HL-60 (cell line): ENCODE measurements around the gene MVB12A.

Source experiments
- DNase-seq, 2 experiments: peaks; one replicate each; pipeline ENCODE4 v3.0.0-alpha.2; 2010 to 2020; ENCODE audit warnings: low read depth in 1 of 2, low spot score in 1 of 2
- H3K27ac ChIP-seq: fragments of 250-450 bp; sonication (Bioruptor Pico); replicated peaks from 2 replicates; pipeline ENCODE4 v1.5.1; 2020; ENCODE audit warnings: mild to moderate bottlenecking, moderate library complexity
- H3K27me3 ChIP-seq: fragments of 250-450 bp; sonication (Bioruptor Pico); 2 replicates; pipeline ENCODE4 v1.5.1; 2021; ENCODE audit warnings: mild to moderate bottlenecking, moderate library complexity; ENCODE audit not compliant: insufficient read depth, poor library complexity, severe bottlenecking
- H3K4me3 ChIP-seq: replicated peaks from 2 replicates; pipeline ENCODE4 v1.5.1; 2011; ENCODE audit warnings: mild to moderate bottlenecking, control low read depth, low read length; ENCODE audit not compliant: insufficient read depth
- GABPA ChIP-seq: IDR thresholded peaks from 2 replicates; pipeline ENCODE4 v1.6.1; 2012; ENCODE audit warnings: low read depth
- POLR2AphosphoS5 ChIP-seq: IDR thresholded peaks from 2 replicates; pipeline ENCODE4 v1.6.1; 2012; ENCODE audit warnings: low read depth
- SPI1 ChIP-seq: IDR thresholded peaks from 2 replicates; pipeline ENCODE4 v1.6.1; 2012; ENCODE audit warnings: low read depth, mild to moderate bottlenecking, borderline replicate concordance
- TF ChIP-seq, protein P1 (sequence below): IDR thresholded peaks from one replicate; pipeline ENCODE4 v1.5.1; 2011; ENCODE audit warnings: low read length, control low read depth, inconsistent platforms; ENCODE audit not compliant: insufficient read depth
- TF ChIP-seq, protein P2 (sequence below): IDR thresholded peaks from 2 replicates; pipeline ENCODE4 v1.6.1; 2012; ENCODE audit warnings: low read depth; ENCODE audit not compliant: insufficient replicate concordance

MVB12A gene

DNA sequence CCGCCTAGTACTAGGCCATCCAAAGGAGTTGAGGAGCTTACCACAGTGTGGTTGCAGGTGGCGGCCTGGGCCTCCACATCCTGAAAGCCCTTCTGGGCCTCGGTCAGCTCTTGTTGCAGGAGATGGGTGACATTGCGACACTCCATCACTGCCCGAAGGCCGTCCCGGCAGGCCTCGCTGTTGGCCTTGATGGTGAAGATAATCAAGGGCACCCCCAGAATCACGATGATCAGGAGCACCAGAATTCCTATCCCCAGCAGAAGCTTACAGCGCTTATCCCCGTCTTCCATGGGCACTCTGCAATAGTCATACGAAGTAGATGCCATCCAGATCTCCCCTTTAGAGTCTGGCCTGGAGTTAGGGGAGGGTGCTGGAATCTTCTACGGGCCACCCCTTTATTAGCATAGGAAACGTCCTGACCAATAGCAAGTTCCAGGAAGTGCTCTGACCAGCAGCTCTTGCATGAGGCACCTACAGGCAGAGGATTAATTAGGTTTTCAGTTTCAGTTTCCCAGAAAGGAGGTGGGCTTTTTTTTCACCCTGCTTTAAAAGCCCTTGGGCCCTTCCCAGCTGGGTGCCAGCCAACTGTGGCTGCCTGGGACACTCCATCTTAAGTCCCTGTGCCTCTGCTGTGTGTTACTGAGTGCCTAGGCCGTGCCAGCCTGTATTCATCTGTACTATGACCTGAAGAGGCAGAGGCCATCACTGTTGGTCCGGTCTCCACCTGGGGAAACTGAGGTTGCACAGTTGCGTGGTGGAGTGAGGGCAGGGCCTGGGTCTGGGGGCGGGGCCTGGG, 14.4 kb upstream of the MVB12A start, which contains the start of gene BST2:
Gene BST2 (minus strand): TSS at position 381 of the 796 bp plus-strand sequence. CDS start 55 bp downstream, at position 326.
- peak within 1 kb of the TSS; percentile 77 for H3K27ac ChIP-seq
- peak; percentile 74 to 82 for DNase-seq
- H3K4me3 ChIP-seq, result peak within 1 kb of the TSS; percentile 69
- TF ChIP-seq SPI1 (peak; percentile 28; the same call in 1 of the 2 replicates), GABPA (no peak)
- TF ChIP-seq, protein P1, sequence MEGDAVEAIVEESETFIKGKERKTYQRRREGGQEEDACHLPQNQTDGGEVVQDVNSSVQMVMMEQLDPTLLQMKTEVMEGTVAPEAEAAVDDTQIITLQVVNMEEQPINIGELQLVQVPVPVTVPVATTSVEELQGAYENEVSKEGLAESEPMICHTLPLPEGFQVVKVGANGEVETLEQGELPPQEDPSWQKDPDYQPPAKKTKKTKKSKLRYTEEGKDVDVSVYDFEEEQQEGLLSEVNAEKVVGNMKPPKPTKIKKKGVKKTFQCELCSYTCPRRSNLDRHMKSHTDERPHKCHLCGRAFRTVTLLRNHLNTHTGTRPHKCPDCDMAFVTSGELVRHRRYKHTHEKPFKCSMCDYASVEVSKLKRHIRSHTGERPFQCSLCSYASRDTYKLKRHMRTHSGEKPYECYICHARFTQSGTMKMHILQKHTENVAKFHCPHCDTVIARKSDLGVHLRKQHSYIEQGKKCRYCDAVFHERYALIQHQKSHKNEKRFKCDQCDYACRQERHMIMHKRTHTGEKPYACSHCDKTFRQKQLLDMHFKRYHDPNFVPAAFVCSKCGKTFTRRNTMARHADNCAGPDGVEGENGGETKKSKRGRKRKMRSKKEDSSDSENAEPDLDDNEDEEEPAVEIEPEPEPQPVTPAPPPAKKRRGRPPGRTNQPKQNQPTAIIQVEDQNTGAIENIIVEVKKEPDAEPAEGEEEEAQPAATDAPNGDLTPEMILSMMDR, result no peak
- TF ChIP-seq, protein P2, sequence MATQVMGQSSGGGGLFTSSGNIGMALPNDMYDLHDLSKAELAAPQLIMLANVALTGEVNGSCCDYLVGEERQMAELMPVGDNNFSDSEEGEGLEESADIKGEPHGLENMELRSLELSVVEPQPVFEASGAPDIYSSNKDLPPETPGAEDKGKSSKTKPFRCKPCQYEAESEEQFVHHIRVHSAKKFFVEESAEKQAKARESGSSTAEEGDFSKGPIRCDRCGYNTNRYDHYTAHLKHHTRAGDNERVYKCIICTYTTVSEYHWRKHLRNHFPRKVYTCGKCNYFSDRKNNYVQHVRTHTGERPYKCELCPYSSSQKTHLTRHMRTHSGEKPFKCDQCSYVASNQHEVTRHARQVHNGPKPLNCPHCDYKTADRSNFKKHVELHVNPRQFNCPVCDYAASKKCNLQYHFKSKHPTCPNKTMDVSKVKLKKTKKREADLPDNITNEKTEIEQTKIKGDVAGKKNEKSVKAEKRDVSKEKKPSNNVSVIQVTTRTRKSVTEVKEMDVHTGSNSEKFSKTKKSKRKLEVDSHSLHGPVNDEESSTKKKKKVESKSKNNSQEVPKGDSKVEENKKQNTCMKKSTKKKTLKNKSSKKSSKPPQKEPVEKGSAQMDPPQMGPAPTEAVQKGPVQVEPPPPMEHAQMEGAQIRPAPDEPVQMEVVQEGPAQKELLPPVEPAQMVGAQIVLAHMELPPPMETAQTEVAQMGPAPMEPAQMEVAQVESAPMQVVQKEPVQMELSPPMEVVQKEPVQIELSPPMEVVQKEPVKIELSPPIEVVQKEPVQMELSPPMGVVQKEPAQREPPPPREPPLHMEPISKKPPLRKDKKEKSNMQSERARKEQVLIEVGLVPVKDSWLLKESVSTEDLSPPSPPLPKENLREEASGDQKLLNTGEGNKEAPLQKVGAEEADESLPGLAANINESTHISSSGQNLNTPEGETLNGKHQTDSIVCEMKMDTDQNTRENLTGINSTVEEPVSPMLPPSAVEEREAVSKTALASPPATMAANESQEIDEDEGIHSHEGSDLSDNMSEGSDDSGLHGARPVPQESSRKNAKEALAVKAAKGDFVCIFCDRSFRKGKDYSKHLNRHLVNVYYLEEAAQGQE, result no peak
- H3K27me3 ChIP-seq, result no peaks in the 10 kb centered on the region

DNA sequence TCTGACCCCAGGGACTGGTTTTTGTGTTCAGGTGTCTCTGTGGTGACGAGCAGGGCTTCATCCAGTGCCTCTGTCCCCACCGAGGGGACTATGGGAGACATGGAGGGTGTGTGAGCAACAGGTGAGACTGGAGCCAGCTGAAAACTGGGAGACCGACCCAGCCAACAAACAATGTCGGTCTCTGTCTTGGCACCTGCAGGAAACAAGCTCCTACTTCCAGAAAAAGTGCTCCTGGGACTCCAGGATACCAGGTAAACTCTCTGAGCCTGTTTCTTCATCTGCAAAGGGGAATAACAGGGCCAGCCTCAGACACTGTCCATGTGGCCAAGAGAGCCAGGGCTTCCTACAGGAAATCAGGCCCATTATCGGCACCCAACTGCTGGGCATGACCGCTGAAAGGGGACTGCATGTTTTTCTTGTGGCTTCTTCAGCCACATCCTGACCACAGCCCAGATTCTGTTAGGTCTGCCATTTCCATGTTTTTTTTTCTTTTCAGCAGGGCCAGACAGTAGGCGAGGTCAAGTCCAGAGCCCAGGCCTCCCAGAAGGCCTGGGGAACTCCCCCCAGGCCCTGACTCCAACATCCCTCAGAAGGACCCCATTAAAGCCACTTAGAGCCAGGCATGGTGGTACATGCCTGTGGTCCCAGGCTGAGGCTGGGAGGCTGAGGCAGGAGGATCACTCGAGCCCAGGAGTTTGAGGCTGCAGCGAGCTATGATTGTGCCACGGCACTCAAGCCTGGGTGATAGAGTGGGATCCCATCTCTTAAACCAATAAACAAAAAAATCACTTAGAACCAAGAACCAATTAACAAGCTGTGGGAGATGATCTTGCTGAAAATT, 13.6 kb upstream of the MVB12A start:
- H3K4me3 ChIP-seq, result peak overlapping the region; percentile 69
- H3K27ac ChIP-seq, result peak overlapping the region; percentile 77
- TF ChIP-seq POLR2AphosphoS5 (no peak), GABPA (no peak), SPI1 (no peak)
- TF ChIP-seq, protein P1, result no peak
- TF ChIP-seq, protein P2, result no peak
- peak in 1 of 2 experiments; percentile 38 for DNase-seq
- H3K27me3 ChIP-seq, result no peaks in the 10 kb centered on the region

DNA sequence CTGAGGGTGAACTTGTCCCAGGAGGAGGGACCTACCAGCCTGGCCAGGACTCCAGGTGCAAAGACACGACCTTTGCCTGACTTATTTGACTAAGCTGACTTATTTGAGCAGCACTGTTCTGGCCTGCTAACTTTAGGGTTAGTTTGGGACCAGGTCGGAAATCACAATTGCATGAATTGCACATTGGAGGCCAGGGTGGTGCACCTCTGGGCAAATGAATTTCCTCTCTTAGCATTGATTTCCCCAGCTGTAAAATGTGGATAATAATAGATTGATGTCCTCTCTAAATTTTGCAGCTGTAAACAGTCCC, 13.0 kb upstream of the MVB12A start:
- Histone ChIP-seq H3K27ac (no peak overlapping the region; the same call in none of the 2 replicates), H3K27me3 (no peaks in the 10 kb centered on the region), H3K4me3 (peak overlapping the region; percentile 69)
- no peak for DNase-seq
- TF ChIP-seq POLR2AphosphoS5, result no peak
- TF ChIP-seq, protein P2, result no peak
- no peak for TF ChIP-seq GABPA
- no peak for TF ChIP-seq SPI1
- TF ChIP-seq, protein P1, result no peak
